ENCODE results near the gene CLC.
"Not testable (repeated sequence)": the region's sequence is repeated elsewhere in the genome, so short reads cannot be mapped to it uniquely, and the experiment has no call there.

DNA sequence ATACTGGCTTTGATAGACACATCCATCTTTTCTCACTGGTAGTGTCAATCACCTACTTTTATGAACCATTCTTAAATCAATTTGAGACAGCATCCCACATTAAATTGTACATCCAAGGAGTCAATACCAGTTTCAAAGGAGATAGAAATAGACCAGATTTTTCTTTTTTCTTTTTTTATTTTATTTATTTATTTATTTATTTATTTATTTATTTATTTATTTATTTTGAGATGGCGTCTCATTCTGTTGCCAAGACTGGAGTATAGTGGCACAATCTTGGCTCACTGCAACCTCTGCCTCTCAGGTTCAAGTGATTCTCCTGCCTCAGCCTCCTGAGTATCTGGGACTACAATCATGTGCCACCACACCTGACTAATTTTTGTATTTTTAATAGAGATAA lies 24.0 kb upstream of the CLC start:
- TF ChIP-seq, protein P1, sequence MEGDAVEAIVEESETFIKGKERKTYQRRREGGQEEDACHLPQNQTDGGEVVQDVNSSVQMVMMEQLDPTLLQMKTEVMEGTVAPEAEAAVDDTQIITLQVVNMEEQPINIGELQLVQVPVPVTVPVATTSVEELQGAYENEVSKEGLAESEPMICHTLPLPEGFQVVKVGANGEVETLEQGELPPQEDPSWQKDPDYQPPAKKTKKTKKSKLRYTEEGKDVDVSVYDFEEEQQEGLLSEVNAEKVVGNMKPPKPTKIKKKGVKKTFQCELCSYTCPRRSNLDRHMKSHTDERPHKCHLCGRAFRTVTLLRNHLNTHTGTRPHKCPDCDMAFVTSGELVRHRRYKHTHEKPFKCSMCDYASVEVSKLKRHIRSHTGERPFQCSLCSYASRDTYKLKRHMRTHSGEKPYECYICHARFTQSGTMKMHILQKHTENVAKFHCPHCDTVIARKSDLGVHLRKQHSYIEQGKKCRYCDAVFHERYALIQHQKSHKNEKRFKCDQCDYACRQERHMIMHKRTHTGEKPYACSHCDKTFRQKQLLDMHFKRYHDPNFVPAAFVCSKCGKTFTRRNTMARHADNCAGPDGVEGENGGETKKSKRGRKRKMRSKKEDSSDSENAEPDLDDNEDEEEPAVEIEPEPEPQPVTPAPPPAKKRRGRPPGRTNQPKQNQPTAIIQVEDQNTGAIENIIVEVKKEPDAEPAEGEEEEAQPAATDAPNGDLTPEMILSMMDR (IDR thresholded peaks at IDR 0.05), result not testable (repeated sequence)
- TF ChIP-seq POLR2A (IDR thresholded peaks at IDR 0.05), result not testable (repeated sequence)

All from uterus (tissue), 2 donors.